Measurements from ENCODE around the gene PLXNA2.

DNA sequence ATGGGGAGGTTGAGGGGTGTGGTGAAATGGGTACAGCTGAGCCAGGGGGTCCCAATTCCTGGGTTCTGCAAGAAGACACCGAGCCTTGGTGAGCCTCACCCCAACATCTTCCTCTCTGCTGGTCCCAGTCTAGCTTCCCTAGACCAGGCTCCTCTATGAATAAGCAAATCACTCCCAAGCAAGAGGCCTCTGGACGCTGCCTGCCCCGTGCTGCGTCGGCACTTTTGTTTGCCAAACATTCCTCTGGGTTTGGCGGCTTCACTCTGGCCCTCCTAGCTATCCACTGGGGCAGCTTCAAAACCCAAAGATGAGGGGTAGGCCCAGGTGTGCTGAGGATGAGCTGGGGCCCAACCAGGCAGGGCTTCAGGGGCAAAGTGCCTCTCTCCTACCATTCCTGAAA lies 196.2 kb downstream of the PLXNA2 start:
- TF ChIP-seq, protein P1, sequence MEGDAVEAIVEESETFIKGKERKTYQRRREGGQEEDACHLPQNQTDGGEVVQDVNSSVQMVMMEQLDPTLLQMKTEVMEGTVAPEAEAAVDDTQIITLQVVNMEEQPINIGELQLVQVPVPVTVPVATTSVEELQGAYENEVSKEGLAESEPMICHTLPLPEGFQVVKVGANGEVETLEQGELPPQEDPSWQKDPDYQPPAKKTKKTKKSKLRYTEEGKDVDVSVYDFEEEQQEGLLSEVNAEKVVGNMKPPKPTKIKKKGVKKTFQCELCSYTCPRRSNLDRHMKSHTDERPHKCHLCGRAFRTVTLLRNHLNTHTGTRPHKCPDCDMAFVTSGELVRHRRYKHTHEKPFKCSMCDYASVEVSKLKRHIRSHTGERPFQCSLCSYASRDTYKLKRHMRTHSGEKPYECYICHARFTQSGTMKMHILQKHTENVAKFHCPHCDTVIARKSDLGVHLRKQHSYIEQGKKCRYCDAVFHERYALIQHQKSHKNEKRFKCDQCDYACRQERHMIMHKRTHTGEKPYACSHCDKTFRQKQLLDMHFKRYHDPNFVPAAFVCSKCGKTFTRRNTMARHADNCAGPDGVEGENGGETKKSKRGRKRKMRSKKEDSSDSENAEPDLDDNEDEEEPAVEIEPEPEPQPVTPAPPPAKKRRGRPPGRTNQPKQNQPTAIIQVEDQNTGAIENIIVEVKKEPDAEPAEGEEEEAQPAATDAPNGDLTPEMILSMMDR (IDR thresholded peaks at IDR 0.05): peak in 1 of 6 experiments; percentile 2
- no peak for TF ChIP-seq POLR2A (IDR thresholded peaks at IDR 0.05)
